Limb (tissue), 2 donors: Measurements from ENCODE around the gene FGF12.

ENCODE experiments used
- DNase-seq, 2 donors: peaks; one replicate each; pipeline ENCODE4 v3.0.0-alpha.2; 2016; ENCODE audit errors: extremely low spot score in 2 of 2

The FGF12 gene

GRCh38 chr3:192351441-192351840 is 375.9 kb downstream of the FGF12 start:
- DNase-seq, result no peak

GRCh38 chr3:192340031-192340430 is 387.3 kb downstream of the FGF12 start:
- DNase-seq, result no peak

GRCh38 chr3:192339214-192339613 is 388.1 kb downstream of the FGF12 start:
- no peak for DNase-seq

GRCh38 chr3:192336286-192336685 is 391.1 kb downstream of the FGF12 start:
- DNase-seq, result no peak

GRCh38 chr3:192332386-192333291 is 394.7 kb downstream of the FGF12 start:
- no peak for DNase-seq

- DNase-seq, result no peak
These were observed 395.5 kb downstream of the FGF12 start for GRCh38 chr3:192331749-192332385.

- DNase-seq, result no peak
These were observed 400.7 kb downstream of the FGF12 start for GRCh38 chr3:192326656-192327055.

- DNase-seq, result no peak
These were observed 409.8 kb downstream of the FGF12 start for GRCh38 chr3:192317564-192317963.

- no peak for DNase-seq
These were observed 413.7 kb downstream of the FGF12 start for GRCh38 chr3:192313605-192314004.

- no peak for DNase-seq
These were observed 419.7 kb downstream of the FGF12 start for GRCh38 chr3:192307631-192308030.

- no peak for DNase-seq
These were observed 424.1 kb downstream of the FGF12 start for GRCh38 chr3:192303235-192303634.

- DNase-seq, result no peak
These were observed 424.6 kb downstream of the FGF12 start for GRCh38 chr3:192302721-192303120.

- DNase-seq, result no peak
These were observed 427.4 kb downstream of the FGF12 start for GRCh38 chr3:192299921-192300320.

GRCh38 chr3:192296845-192297244 is 430.5 kb downstream of the FGF12 start:
- no peak for DNase-seq

GRCh38 chr3:192284443-192285072 is 442.8 kb downstream of the FGF12 start:
- DNase-seq, result no peak

GRCh38 chr3:192281207-192281880 is 446.0 kb downstream of the FGF12 start:
- DNase-seq, result no peak

- no peak for DNase-seq
These were observed 447.7 kb downstream of the FGF12 start for GRCh38 chr3:192279664-192280063.

GRCh38 chr3:192277477-192277876 is 449.9 kb downstream of the FGF12 start:
- DNase-seq, result no peak

- no peak for DNase-seq
These were observed 451.5 kb downstream of the FGF12 start for GRCh38 chr3:192275741-192276355.

- no peak for DNase-seq
These were observed 453.7 kb downstream of the FGF12 start for GRCh38 chr3:192273697-192274010.

- DNase-seq, result no peak
These were observed 454.2 kb downstream of the FGF12 start for GRCh38 chr3:192273001-192273696.
